GM21529 (cell line): ENCODE data around the gene DNASE2.
"Not testable (repeated sequence)": the region's sequence is repeated elsewhere in the genome, so short reads cannot be mapped to it uniquely, and the experiment has no call there.

Experiments
- ATAC-seq: cut with Tn5 transposase; IDR thresholded peaks from one replicate; pipeline ENCODE4 v1.9.1; 2021; ENCODE audit not compliant: unreplicated experiment

The DNASE2 gene

GRCh38 chr19:12865746-12866415 lies 15.4 kb downstream of the DNASE2 start:
- ATAC-seq, result no peak

- no peak for ATAC-seq
Observed at GRCh38 chr19:12864721-12865715, 16.2 kb downstream of the DNASE2 start.

- no peak for ATAC-seq
Observed at GRCh38 chr19:12864143-12864542, 17.1 kb downstream of the DNASE2 start.

- no peak for ATAC-seq
Observed at GRCh38 chr19:12859546-12859945, 21.7 kb downstream of the DNASE2 start.

- no peak for ATAC-seq
Observed at GRCh38 chr19:12858041-12858928, 23.0 kb downstream of the DNASE2 start.

GRCh38 chr19:12856653-12857052 lies 24.6 kb downstream of the DNASE2 start:
- no peak for ATAC-seq

- no peak for ATAC-seq
Observed at GRCh38 chr19:12847159-12848139, 33.8 kb downstream of the DNASE2 start.

- not testable (repeated sequence) for ATAC-seq
Observed at GRCh38 chr19:12846613-12847012, 34.6 kb downstream of the DNASE2 start.

- no peak for ATAC-seq
Observed at GRCh38 chr19:12843999-12844732, 37.1 kb downstream of the DNASE2 start.

- ATAC-seq, result no peak
Observed at GRCh38 chr19:12843328-12843727, 37.9 kb downstream of the DNASE2 start.

GRCh38 chr19:12842511-12842910 lies 38.7 kb downstream of the DNASE2 start:
- no peak for ATAC-seq

- ATAC-seq, result no peak
Observed at GRCh38 chr19:12841094-12841493, 40.2 kb downstream of the DNASE2 start.

- no peak for ATAC-seq
Observed at GRCh38 chr19:12840091-12841079, 40.9 kb downstream of the DNASE2 start.

- no peak for ATAC-seq
Observed at GRCh38 chr19:12838886-12839756, 42.1 kb downstream of the DNASE2 start.

GRCh38 chr19:12838182-12838885 lies 42.9 kb downstream of the DNASE2 start, which contains the start of gene MAST1:
Gene MAST1, plus strand, starts transcription at chr19:12838515. Its CDS starts 58 bp downstream, at chr19:12838573.
- ATAC-seq, result no peak

GRCh38 chr19:12837225-12837624 lies 44.0 kb downstream of the DNASE2 start:
- ATAC-seq, result no peak
